Measurements from ENCODE around the gene ADCY5. TPM values are rescaled to one million over a fixed set of nuclear protein-coding genes. Genes with fewer than 3 reads are reported as not detected.

ADCY5 gene
- total and polyA plus RNA-seq, 2 donors (not counting 1 experiment from before 2014, with no cell fraction given) = not detected

- H3K4me1 Mint-ChIP-seq = no peaks in the 10 kb centered on the region
- H3K27ac ChIP-seq (ENCODE audit: low read length in 2 of 2) = no peak overlapping the region
- ChIA-PET POLR2A (no interaction called here), CTCF (no interaction called here)
- H3K4me2 ChIP-seq (replicated peaks; ENCODE audit: low read depth, low read length, poor library complexity, severe bottlenecking) = no peak overlapping the region
- no peak for TF ChIP-seq CTCF (IDR thresholded peaks at IDR 0.05)
- no peak for TF ChIP-seq EZH2 (IDR thresholded peaks at IDR 0.05; ENCODE audit: borderline replicate concordance, insufficient read depth, low read depth, low read length, poor library complexity, severe bottlenecking)
- WGBS (ENCODE audit: insufficient coverage) = 96% methylated on average over 3 of the region's 7 CpGs
- H3K79me2 ChIP-seq (ENCODE audit: control insufficient read depth, insufficient read depth, low read length) = no peaks in the 10 kb centered on the region
- intact Hi-C loops (cut with micrococcal nuclease) = no loop called here
- H3K4me1 ChIP-seq (ENCODE audit: control insufficient read depth in 2 of 2, insufficient read depth in 2 of 2, low read length in 2 of 2) = no peaks in the 10 kb centered on the region
- no peaks in the 10 kb centered on the region for H4K20me1 ChIP-seq (ENCODE audit: control insufficient read depth, insufficient read depth, low read length, poor library complexity, severe bottlenecking)
- no peaks in the 10 kb centered on the region for H3K9me3 Mint-ChIP-seq (ENCODE audit: insufficient read depth)
- peaks cover 0 to 4% (median 0%) of the 10 kb centered on the region in 4 experiments for H3K27me3 ChIP-seq (replicated peaks in 1 of 4; ENCODE audit: control extremely low read depth in 1 of 4, control insufficient read depth in 3 of 4, insufficient read depth in 4 of 4, low read length in 3 of 4)
- no peak for DNase-seq
- no peak for ATAC-seq (ENCODE audit: low read depth)
- H3K27me3 Mint-ChIP-seq = peaks cover 19% of the 10 kb centered on the region
- no peak overlapping the region for H3K27ac Mint-ChIP-seq
- peaks cover 0 to 16% (median 0%) of the 10 kb centered on the region in 3 donors for H3K9me3 ChIP-seq (ENCODE audit: control extremely low read depth in 1 of 3, control insufficient read depth in 2 of 3, insufficient read depth in 1 of 3, low read length in 2 of 3)
- no peak overlapping the region for H3K4me3 Mint-ChIP-seq
- H2AFZ ChIP-seq (ENCODE audit: insufficient read depth, low read depth, low read length, poor library complexity, severe bottlenecking) = no peak overlapping the region
- no peaks in the 10 kb centered on the region for H3K36me3 ChIP-seq (replicated peaks in 1 of 2; ENCODE audit: control extremely low read depth in 1 of 2, control insufficient read depth in 1 of 2, extremely low read depth in 1 of 2, insufficient read depth in 2 of 2, low read length in 1 of 2)
- H3K9ac ChIP-seq (ENCODE audit: low read length) = no peak overlapping the region
- no peak overlapping the region for H3K4me3 ChIP-seq (ENCODE audit: control extremely low read depth in 1 of 5, extremely low read depth in 1 of 5, insufficient read depth in 1 of 5, low read depth in 2 of 5, low read length in 4 of 5)
These were observed 78.1 kb downstream of the ADCY5 start for GRCh38 chr3:123370819-123371218.

- WGBS (ENCODE audit: insufficient coverage) = 90% methylated on average over 2 of the region's 3 CpGs
- H4K20me1 ChIP-seq (ENCODE audit: control insufficient read depth, insufficient read depth, low read length, poor library complexity, severe bottlenecking) = no peaks in the 10 kb centered on the region
- intact Hi-C loops (cut with micrococcal nuclease) = no loop called here
- H3K36me3 ChIP-seq (replicated peaks in 1 of 2; ENCODE audit: control extremely low read depth in 1 of 2, control insufficient read depth in 1 of 2, extremely low read depth in 1 of 2, insufficient read depth in 2 of 2, low read length in 1 of 2) = no peaks in the 10 kb centered on the region
- no peak overlapping the region for H3K4me3 Mint-ChIP-seq
- H3K4me1 Mint-ChIP-seq = no peaks in the 10 kb centered on the region
- peaks cover 0 to 16% (median 0%) of the 10 kb centered on the region in 3 donors for H3K9me3 ChIP-seq (ENCODE audit: control extremely low read depth in 1 of 3, control insufficient read depth in 2 of 3, insufficient read depth in 1 of 3, low read length in 2 of 3)
- peaks cover 0 to 4% (median 0%) of the 10 kb centered on the region in 4 experiments for H3K27me3 ChIP-seq (replicated peaks in 1 of 4; ENCODE audit: control extremely low read depth in 1 of 4, control insufficient read depth in 3 of 4, insufficient read depth in 4 of 4, low read length in 3 of 4)
- DNase-seq = no peak
- H3K27ac Mint-ChIP-seq = no peak overlapping the region
- POLR2A ChIA-PET = no interaction called here
- H3K9ac ChIP-seq (ENCODE audit: low read length) = no peak overlapping the region
- no peaks in the 10 kb centered on the region for H3K9me3 Mint-ChIP-seq (ENCODE audit: insufficient read depth)
- CTCF ChIA-PET = no interaction called here
- H3K4me3 ChIP-seq (ENCODE audit: control extremely low read depth in 1 of 5, extremely low read depth in 1 of 5, insufficient read depth in 1 of 5, low read depth in 2 of 5, low read length in 4 of 5) = no peak overlapping the region
- no peak overlapping the region for H2AFZ ChIP-seq (ENCODE audit: insufficient read depth, low read depth, low read length, poor library complexity, severe bottlenecking)
- H3K27me3 Mint-ChIP-seq = peaks cover 27% of the 10 kb centered on the region
- TF ChIP-seq EZH2 (IDR thresholded peaks at IDR 0.05; ENCODE audit: borderline replicate concordance, insufficient read depth, low read depth, low read length, poor library complexity, severe bottlenecking) (no peak), CTCF (IDR thresholded peaks at IDR 0.05) (no peak)
- H3K4me2 ChIP-seq (replicated peaks; ENCODE audit: low read depth, low read length, poor library complexity, severe bottlenecking) = no peak overlapping the region
- ATAC-seq (ENCODE audit: low read depth) = no peak
- no peaks in the 10 kb centered on the region for H3K79me2 ChIP-seq (ENCODE audit: control insufficient read depth, insufficient read depth, low read length)
- H3K4me1 ChIP-seq (ENCODE audit: control insufficient read depth in 2 of 2, insufficient read depth in 2 of 2, low read length in 2 of 2) = no peaks in the 10 kb centered on the region
- H3K27ac ChIP-seq (ENCODE audit: low read length in 2 of 2) = no peak overlapping the region
These were observed 79.8 kb downstream of the ADCY5 start for GRCh38 chr3:123369085-123369484.
